GM18519 (cell line): Measurements from ENCODE around the gene WNT10A.
"Not testable (repeated sequence)": the region's sequence is repeated elsewhere in the genome, so short reads cannot be mapped to it uniquely, and the experiment has no call there.

ENCODE experiments used
- ATAC-seq: cut with Tn5 transposase; IDR thresholded peaks from one replicate; pipeline ENCODE4 v1.9.1; 2021; ENCODE audit warnings: mild to moderate bottlenecking, moderate library complexity; ENCODE audit not compliant: unreplicated experiment, low FRiP score

Gene WNT10A

DNA sequence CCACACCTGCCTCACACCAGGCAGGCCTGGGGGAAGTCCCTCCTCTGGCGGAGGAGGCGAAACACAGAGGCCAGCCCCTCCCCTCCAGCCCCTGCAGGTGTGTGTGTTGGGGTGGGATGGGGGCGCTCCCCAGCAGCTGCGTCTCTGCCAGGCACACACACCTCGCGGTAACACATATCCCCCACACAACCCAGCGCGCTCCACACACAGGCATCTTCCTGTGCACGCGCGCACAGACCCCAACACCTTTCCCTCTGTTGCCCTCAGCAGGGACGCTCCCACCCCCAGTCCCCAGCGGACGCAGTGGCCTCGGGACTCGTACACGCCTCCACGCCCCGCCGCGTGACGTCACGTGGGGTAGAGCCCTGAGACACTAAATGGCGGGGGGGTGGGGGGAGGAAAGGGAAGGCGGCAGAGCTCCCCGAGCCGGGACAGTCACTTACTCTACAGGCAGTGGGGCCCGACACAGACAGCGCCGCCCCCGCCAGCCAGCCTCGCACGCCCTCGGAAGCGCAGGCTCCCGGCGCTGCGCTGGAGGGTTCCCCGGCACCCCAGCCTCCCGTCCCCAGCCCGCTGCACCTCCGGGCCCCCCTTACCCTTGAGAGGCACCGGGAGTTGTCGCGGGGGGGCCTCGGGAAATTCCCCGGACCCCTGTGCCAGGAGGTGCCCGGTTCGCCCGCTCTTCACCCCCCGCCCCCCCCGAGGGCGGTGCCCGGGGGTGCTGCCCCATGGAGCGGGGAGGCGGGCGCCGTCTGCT lies at the start of gene WNT10A:
TSS of gene WNT10A (plus strand) at position 751 of the 757 bp plus-strand sequence. CDS start 144 bp downstream, outside the sequence.
- ATAC-seq: peak; percentile 54

GRCh38 chr2:218831378-218831990 lies 49.2 kb upstream of the WNT10A start, which contains the start of gene PRKAG3:
TSS of gene PRKAG3 (minus strand) at chr2:218831803.
- no peak for ATAC-seq

- no peak for ATAC-seq
These were observed 48.6 kb upstream of the WNT10A start for GRCh38 chr2:218832081-218832480.

GRCh38 chr2:218832520-218832919 lies 48.1 kb upstream of the WNT10A start:
- no peak for ATAC-seq

DNA sequence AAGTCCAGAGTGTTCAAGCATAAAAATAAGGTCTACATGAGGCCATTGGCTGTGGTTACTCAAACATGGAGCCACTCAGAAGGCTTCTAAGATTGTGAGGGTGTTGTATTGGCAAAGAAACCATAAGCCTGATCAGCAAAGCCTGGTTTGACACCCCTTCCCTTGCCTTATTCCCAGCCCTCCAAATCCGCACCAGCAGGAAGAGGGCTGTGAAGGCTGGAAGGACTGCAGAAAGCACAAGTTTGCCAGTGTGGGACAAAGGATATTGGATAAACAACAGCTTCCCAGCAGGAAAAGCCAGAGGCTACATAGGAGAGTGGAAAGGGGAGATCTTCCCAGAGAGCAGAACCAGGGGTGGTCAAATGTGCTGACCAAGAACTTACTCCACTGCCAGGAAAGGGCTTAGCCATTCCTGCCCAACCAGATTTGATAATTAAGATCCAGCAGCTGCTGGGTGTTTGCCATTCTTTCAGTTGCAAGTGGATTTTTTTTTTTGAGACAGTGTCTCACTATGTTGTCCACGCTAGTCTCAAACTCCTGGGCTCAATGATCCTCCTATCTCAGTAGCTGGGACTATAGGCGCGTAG lies 47.5 kb upstream of the WNT10A start:
- ATAC-seq: no peak

- no peak for ATAC-seq
These were observed 46.0 kb upstream of the WNT10A start for GRCh38 chr2:218834685-218835084.

DNA sequence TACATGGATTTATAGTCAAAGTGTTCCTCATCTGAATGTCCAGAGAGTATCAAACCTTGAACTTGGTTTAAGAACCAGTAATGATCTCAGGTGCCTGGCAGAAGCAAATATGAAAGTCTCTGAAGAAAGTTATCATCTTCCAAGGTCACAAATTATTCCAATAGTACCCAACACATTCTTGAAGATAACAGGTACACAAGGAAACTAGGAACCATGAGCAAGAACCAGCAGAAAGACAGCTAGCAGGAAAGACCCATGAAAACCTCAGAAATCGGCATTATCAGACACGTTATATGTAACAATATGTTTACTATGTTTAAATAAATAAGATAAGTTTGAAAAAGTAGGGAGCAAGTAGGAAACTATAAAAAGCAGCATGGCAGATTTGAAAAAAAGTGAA lies 43.2 kb upstream of the WNT10A start:
- ATAC-seq: no peak

GRCh38 chr2:218839430-218839829 lies 41.2 kb upstream of the WNT10A start:
- no peak for ATAC-seq

DNA sequence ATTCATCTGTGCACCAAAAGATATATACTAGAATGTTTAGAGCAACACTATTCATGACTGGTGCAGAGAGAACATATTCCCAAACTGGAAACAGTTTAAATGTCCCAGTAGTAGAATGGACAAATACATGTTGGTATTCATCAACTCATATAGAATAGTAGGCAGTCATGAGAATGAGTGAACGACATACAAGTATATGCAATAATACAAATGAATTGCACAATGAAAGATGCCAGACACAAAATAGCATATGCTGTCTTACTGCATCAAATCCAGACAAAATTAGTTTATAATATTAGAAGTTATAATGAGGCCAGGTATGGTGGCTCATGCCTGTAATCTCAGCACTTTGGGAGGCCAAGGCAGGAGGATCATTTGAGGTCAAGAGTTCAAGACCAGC lies 40.8 kb upstream of the WNT10A start:
- no peak for ATAC-seq

GRCh38 chr2:218844334-218844733 lies 36.3 kb upstream of the WNT10A start:
- ATAC-seq: not testable (repeated sequence)

GRCh38 chr2:218846963-218847362 lies 33.7 kb upstream of the WNT10A start:
- ATAC-seq: not testable (repeated sequence)

DNA sequence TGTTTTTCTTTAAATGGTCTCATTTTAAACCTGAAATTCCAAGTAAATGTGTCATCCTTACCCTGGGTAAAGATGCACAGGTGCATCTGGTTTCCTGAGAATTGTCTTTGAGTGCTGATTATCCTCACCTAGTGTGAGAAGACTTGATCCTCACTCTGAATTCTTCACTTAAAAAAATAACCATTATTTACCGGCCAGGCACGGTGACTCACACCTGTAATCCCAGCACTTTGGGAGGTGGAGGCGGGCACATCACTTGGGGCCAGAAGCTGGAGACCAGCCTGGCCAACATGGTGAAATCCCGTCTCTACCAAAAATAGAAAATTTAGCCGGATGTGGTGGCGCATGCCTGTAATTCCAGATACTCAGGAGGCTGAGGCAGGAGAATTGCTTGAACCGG lies 30.9 kb upstream of the WNT10A start:
- no peak for ATAC-seq

GRCh38 chr2:218850796-218851195 lies 29.9 kb upstream of the WNT10A start:
- ATAC-seq: no peak

DNA sequence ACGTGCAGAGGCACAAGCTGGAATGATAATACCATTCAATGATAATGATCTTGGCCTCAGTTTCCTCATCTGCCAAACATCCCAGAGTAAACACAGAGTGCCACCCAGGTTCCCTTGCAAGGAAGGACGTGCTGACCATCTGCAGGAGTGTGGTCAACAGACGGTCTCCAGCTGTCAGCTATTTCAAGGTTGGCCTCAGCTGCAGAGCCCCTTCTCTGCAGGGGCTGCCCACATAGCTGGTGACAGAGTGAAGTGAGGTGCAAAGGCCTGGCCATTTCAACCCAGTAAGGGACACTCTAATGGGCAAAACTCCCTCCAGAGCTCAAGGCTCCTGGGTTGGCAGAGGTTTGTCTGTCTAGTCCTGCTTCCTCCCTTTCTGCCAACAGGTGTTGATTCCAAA lies 29.4 kb upstream of the WNT10A start:
- ATAC-seq: no peak

- no peak for ATAC-seq
These were observed 27.6 kb upstream of the WNT10A start for GRCh38 chr2:218852911-218853667.

GRCh38 chr2:218853766-218854165 lies 26.9 kb upstream of the WNT10A start:
- ATAC-seq: no peak

DNA sequence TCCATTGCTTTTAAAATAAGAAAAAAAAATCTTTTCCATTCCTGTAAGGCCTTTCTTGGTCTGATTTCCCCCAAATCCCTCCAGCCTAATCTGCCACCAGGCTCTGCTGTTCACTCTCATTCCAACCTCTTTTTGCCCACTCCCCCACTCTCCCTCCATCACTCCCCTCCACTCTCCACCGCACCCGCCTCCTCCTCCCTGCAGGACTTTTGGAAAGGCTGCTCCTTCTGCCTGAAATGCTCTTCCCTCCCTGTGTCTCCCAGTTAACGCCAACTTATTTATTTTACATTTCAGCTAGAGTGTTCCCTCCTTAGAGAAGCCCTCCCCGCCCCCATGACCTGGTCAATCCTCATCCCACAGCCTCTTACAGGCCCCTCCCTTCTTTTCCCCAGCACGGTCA lies 25.8 kb upstream of the WNT10A start:
- ATAC-seq: no peak

DNA sequence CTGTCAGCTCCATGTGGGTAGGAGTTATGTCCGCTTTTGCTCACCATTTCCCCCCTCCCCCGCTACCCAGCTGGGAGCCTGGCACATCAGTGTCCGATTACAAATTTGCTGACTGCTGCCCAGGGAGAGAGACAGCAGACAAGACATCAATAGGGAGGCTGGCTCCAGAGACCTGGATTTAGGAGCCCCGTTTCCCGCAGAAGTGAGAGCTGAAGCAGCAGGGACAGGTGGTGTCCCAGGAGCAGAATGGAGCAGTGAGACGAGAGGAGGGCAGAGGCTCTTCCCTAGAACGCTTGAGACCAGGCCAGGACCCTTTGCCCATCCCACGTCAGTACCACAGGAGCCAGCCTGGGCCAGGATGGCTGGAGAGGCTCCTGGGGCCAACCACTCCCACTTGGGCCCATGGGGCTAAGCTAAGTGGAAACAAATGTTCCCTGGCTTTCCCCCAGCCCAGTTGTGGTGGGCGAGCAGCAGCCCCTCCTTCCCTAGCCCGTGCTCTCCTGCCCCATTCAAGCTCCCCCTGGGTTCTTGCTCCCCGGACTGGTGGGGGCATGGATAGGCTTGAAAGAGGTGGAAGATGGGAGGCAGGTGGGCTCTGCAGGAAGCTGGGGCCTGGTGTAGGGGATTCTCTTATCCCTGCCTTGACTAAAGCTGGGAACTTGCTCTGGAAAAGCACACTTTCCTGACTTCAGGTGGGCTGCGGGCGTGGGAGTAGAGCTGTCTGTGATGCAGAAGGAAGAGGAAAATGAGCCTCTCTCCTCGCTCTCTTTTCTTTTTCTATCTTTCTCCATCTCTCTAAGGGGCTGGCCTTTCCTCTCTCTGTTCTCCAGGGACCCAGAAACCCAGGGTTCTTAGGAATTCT lies 25.1 kb upstream of the WNT10A start:
- ATAC-seq: no peak

DNA sequence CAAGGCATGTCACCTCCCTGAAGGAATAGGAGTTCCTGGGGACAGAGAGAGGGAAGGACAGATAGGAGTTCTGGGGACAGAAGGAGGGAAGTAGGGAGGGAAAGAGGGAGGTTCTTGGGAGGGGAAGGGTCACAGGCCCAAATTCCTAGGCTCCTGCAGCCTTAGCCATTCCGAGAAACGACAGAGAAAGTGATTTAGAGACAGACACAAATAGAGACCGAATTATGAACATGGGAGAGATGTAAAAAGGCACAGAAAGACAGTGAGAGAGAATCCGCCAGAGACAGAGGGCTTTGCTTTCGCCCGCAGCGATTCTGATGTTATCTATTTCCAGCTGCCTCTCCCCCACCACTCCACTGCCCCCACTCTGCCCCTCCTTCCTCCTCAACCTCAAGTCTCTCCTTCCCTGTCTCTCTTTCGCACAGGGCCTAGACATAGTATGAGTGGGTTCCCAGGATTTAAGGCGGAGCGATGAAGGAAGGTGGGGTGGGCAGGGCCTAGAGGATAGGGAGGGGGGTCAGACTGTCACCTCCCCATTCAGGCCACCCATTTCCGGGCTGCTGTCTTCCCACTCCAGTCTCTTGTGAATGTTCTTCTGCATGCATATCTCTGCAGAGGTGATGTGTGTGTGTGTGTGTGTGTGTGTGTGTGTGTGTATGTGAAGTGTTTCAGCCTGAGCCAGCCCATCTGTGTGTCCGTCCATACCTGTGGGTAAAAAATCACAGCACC lies 24.3 kb upstream of the WNT10A start:
- ATAC-seq: no peak

- ATAC-seq: no peak
These were observed 23.8 kb upstream of the WNT10A start for GRCh38 chr2:218856896-218857243.
